ENCODE measurements around the gene PTCD2.

PTCD2 gene

GRCh38 chr5:72352616-72353015, 32.4 kb downstream of the PTCD2 start:
- DNase-seq = no peak

- DNase-seq = no peak
These were observed 32.9 kb downstream of the PTCD2 start for GRCh38 chr5:72353046-72353445.

- DNase-seq = no peak
These were observed 35.6 kb downstream of the PTCD2 start for GRCh38 chr5:72355706-72356299.

GRCh38 chr5:72356361-72356760, 36.2 kb downstream of the PTCD2 start:
- DNase-seq = no peak

GRCh38 chr5:72358925-72359324, 38.8 kb downstream of the PTCD2 start:
- DNase-seq = no peak

- no peak for DNase-seq
These were observed 39.7 kb downstream of the PTCD2 start for GRCh38 chr5:72359886-72360285.

- DNase-seq = no peak
These were observed 43.1 kb downstream of the PTCD2 start for GRCh38 chr5:72363166-72363802.

- DNase-seq = no peak
These were observed 44.0 kb downstream of the PTCD2 start for GRCh38 chr5:72364171-72364570.

- DNase-seq = no peak
These were observed 44.8 kb downstream of the PTCD2 start for GRCh38 chr5:72364951-72365350.

- peak; percentile 11 for DNase-seq
These were observed 46.3 kb downstream of the PTCD2 start for GRCh38 chr5:72366324-72366976.

- DNase-seq = no peak
These were observed 48.1 kb downstream of the PTCD2 start for GRCh38 chr5:72368271-72368670.

- DNase-seq = no peak
These were observed 49.1 kb downstream of the PTCD2 start for GRCh38 chr5:72369301-72369700.

- DNase-seq = no peak
These were observed 49.5 kb downstream of the PTCD2 start for GRCh38 chr5:72369711-72370110.

GRCh38 chr5:72372331-72372730, 52.2 kb downstream of the PTCD2 start:
- DNase-seq = no peak

- no peak for DNase-seq
These were observed 52.8 kb downstream of the PTCD2 start for GRCh38 chr5:72372923-72373322.

GRCh38 chr5:72374844-72375243, 54.7 kb downstream of the PTCD2 start:
- no peak for DNase-seq

- DNase-seq = no peak
These were observed 56.2 kb downstream of the PTCD2 start for GRCh38 chr5:72376381-72376780.

GRCh38 chr5:72377910-72378638, 57.9 kb downstream of the PTCD2 start:
- DNase-seq = peak; percentile 89

GRCh38 chr5:72378639-72379289, 58.6 kb downstream of the PTCD2 start:
- DNase-seq = no peak

GRCh38 chr5:72379936-72380335, 59.8 kb downstream of the PTCD2 start:
- no peak for DNase-seq

- no peak for DNase-seq
These were observed 60.5 kb downstream of the PTCD2 start for GRCh38 chr5:72380492-72381274.

GRCh38 chr5:72383280-72383679, 63.1 kb downstream of the PTCD2 start:
- peak; percentile 2 for DNase-seq

Data from NCI-H524 treated with DMSO at 0.1 percent for 48 hours (cell line).